Ovary (tissue), 9 donors: ENCODE results near the gene RFX3. TPM values are rescaled to one million over a fixed set of nuclear protein-coding genes. Genes with fewer than 3 reads are reported as not detected.

Source experiments
- DNase-seq, 5 donors: peaks; one replicate each; pipeline ENCODE4 v3.0.0-alpha.2; 2019 to 2020
- H3K27ac ChIP-seq, 2 donors: fragments of 200-600 bp; one replicate each; pipeline versions ENCODE4 v1.5.1 to v1.8.0; 2019 to 2022
- H3K27me3 ChIP-seq: fragments of 200-600 bp; one replicate; pipeline ENCODE4 v1.8.0; 2022
- H3K36me3 ChIP-seq: fragments of 200-600 bp; sonication (generic); one replicate; pipeline ENCODE4 v1.5.1; 2019
- H3K4me1 ChIP-seq: one replicate; pipeline ENCODE4 v1.8.1; 2013; ENCODE audit warnings: mild to moderate bottlenecking, moderate library complexity; ENCODE audit not compliant: insufficient read depth
- H3K4me3 ChIP-seq: fragments of 200-600 bp; sonication (generic); one replicate; pipeline ENCODE4 v1.5.1; 2017
- H3K9me3 ChIP-seq, 2 donors: fragments of 200-600 bp in 1 of 2; sonication (generic) in 1 of 2; one replicate each; pipeline versions ENCODE4 v1.5.1 to v1.8.1; 2013 to 2019; ENCODE audit warnings: mild to moderate bottlenecking in 1 of 2, moderate library complexity in 1 of 2
- CTCF ChIP-seq, 3 donors: fragments of 450-650 bp in 2 of 3; fragments of 200-600 bp in 1 of 3; IDR thresholded peaks; one replicate each; pipeline versions ENCODE4 v1.5.1 to v1.8.0; 2016 to 2022; ENCODE audit warnings: antibody characterized with exemption in 3 of 3, mild to moderate bottlenecking in 1 of 3
- EP300 ChIP-seq: sonication (generic); formaldehyde crosslinking; IDR thresholded peaks from one replicate; pipeline ENCODE4 v1.6.1; 2017; ENCODE audit warnings: antibody characterized with exemption
- POLR2A ChIP-seq: fragments of 450-650 bp; IDR thresholded peaks from one replicate; pipeline ENCODE4 v1.6.1; 2017; ENCODE audit warnings: antibody characterized with exemption, mild to moderate bottlenecking, moderate library complexity
- WGBS, 3 donors: extraction: QIAGEN DNeasy Blood & Tissue Kit in 1 of 3; methylation state at CpG; one replicate each; pipeline versions ENCODE4 v1.1.5 to v1.1.7; 2013 to 2017; 5-methylcytosine and 5-hydroxymethylcytosine counted together
- intact Hi-C, 4 donors: fragments of 100-400 bp; cut with DNase I; formaldehyde crosslinking; loops; one replicate each; pipeline versions ENCODE4 v1.11.0 to v1.15.1; 2022 to 2023
- polyA plus RNA-seq, 2 donors: library from polyadenylated mRNA; stranded (reverse); fragments of 200-250 nt in 1 of 2; fragments of 350-450 nt in 1 of 2; fragmentation: Illumina TruSeq in 1 of 2; extraction: RNeasy Lipid Tissue Mini Kit (QIAGEN cat#74804) in 1 of 2; gene quantifications; one replicate each; pipeline ENCODE4 v1.2.3, GENCODE V29; 2013 to 2014
- total RNA-seq, 7 donors: library from RNA; depleted of rRNA in 2 of 7; stranded (reverse); fragments of >200 nt in 2 of 7; fragmentation: NEBNext Ultra II Directional in 3 of 7; extraction: Animal tissue kit (Norgen Biotek cat#: 25700) in 3 of 7; gene quantifications; one replicate each; pipeline versions ENCODE4 v1.1.0 to v1.2.4, GENCODE V29; 2016 to 2023
- donor health status: DM: no; HTN: no; CAD: no; lungs with moderate emphysema.
- donor health status: DM: no; HTN: no; CAD: no.
- donor health status: Bipolar disorder and iron deficiency.
- donor health status: DM: yes; HTN: yes; CAD: no.
- donor health status: DM: no; HTN: no; CAD: no.
- donor health status: DM: yes; HTN: yes; CAD: no.

Gene RFX3
- total and polyA plus RNA-seq, 9 donors = 2.6 to 22.7 (median 15.4) TPM

- no peaks in the 10 kb centered on the region for H3K36me3 ChIP-seq
- WGBS, 3 donors = 75 to 84% (median 80%) methylated on average over 6 of the region's 6 CpGs
- no peak overlapping the region for H3K27ac ChIP-seq
- no peaks in the 10 kb centered on the region for H3K4me1 ChIP-seq
- H3K9me3 ChIP-seq = no peaks in the 10 kb centered on the region
- intact Hi-C loops = no loop called here
- no peaks in the 10 kb centered on the region for H3K27me3 ChIP-seq
- DNase-seq = no peak
- no peak for TF ChIP-seq CTCF (IDR thresholded peaks at IDR 0.05)
- H3K4me3 ChIP-seq = no peak overlapping the region
Observed at GRCh38 chr9:3508521-3509291, 17.1 kb downstream of the RFX3 start.

- Histone ChIP-seq H3K27me3 (no peaks in the 10 kb centered on the region), H3K9me3 (no peaks in the 10 kb centered on the region), H3K4me1 (no peaks in the 10 kb centered on the region), H3K36me3 (no peaks in the 10 kb centered on the region), H3K27ac (no peak overlapping the region), H3K4me3 (no peak overlapping the region)
- 69 to 75% (median 74%) methylated on average over 2 of the region's 2 CpGs for WGBS, 3 donors
- TF ChIP-seq EP300 = no peak
- no peak for TF ChIP-seq POLR2A
- TF ChIP-seq CTCF (IDR thresholded peaks at IDR 0.05) = no peak
- no peak for DNase-seq
- intact Hi-C loops = no loop called here
Observed at GRCh38 chr9:3508078-3508431, 17.7 kb downstream of the RFX3 start.

- Histone ChIP-seq H3K4me3 (no peak overlapping the region), H3K9me3 (no peaks in the 10 kb centered on the region), H3K27ac (no peak overlapping the region), H3K4me1 (no peaks in the 10 kb centered on the region), H3K36me3 (no peaks in the 10 kb centered on the region), H3K27me3 (no peaks in the 10 kb centered on the region)
- TF ChIP-seq CTCF (IDR thresholded peaks at IDR 0.05) = no peak
- TF ChIP-seq POLR2A = no peak
- TF ChIP-seq EP300 = no peak
- DNase-seq = no peak
- intact Hi-C loops = no loop called here
- 81 to 83% (median 81%) methylated on average over 6 of the region's 6 CpGs for WGBS, 3 donors
Observed at GRCh38 chr9:3507395-3508077, 18.3 kb downstream of the RFX3 start.

- H3K4me3 ChIP-seq = no peak overlapping the region
- WGBS, 3 donors = 97 to 99% (median 97%) methylated on average over 2 of the region's 2 CpGs
- intact Hi-C loops = no loop called here
- no peaks in the 10 kb centered on the region for H3K9me3 ChIP-seq
- TF ChIP-seq POLR2A (no peak), EP300 (no peak), CTCF (IDR thresholded peaks at IDR 0.05) (no peak)
- no peaks in the 10 kb centered on the region for H3K36me3 ChIP-seq
- DNase-seq = no peak
- H3K27me3 ChIP-seq = no peaks in the 10 kb centered on the region
- no peaks in the 10 kb centered on the region for H3K4me1 ChIP-seq
- no peak overlapping the region for H3K27ac ChIP-seq
Observed at GRCh38 chr9:3506164-3506563, 19.6 kb downstream of the RFX3 start.
